ENCODE data around the gene EVI5.

DNA sequence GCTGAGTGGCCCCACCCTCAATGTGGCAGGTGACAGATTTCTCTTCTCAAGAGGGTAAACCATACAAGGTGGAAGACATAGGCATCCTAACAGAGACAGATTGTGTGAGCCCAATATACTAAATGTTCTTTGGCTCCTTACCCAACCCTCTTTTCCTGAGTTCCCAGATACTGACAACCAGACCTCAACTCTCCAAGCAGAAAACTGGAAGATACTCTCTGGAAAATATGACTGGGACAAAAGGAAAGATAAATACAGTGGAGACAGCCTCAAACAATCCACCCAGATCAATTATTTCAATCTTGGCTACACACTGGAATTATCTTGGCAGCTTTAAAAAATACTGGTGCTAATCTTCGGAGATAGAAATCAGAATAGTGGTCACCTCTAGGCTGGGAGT lies 6.5 kb downstream of the EVI5 start:
- TF ChIP-seq, protein P1, sequence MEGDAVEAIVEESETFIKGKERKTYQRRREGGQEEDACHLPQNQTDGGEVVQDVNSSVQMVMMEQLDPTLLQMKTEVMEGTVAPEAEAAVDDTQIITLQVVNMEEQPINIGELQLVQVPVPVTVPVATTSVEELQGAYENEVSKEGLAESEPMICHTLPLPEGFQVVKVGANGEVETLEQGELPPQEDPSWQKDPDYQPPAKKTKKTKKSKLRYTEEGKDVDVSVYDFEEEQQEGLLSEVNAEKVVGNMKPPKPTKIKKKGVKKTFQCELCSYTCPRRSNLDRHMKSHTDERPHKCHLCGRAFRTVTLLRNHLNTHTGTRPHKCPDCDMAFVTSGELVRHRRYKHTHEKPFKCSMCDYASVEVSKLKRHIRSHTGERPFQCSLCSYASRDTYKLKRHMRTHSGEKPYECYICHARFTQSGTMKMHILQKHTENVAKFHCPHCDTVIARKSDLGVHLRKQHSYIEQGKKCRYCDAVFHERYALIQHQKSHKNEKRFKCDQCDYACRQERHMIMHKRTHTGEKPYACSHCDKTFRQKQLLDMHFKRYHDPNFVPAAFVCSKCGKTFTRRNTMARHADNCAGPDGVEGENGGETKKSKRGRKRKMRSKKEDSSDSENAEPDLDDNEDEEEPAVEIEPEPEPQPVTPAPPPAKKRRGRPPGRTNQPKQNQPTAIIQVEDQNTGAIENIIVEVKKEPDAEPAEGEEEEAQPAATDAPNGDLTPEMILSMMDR (IDR thresholded peaks at IDR 0.05; ENCODE audit: low read depth, low read length) = no peak
- TF ChIP-seq EZH2phosphoT487 (IDR thresholded peaks at IDR 0.05; ENCODE audit: low read depth) = no peak

Data from OCI-LY3 (cell line).